NCI-H1092 (cell line): Measurements from ENCODE around the gene ADGRF1.
"Not testable (repeated sequence)": the region's sequence is repeated elsewhere in the genome, so short reads cannot be mapped to it uniquely, and the experiment has no call there.

Experiments
- DNase-seq: peaks from one replicate; lab custom pipeline; 2025; lab: John Stamatoyannopoulos, UW

Gene ADGRF1

GRCh38 chr6:47042275-47042791 lies at the start of gene ADGRF1:
Gene ADGRF1, minus strand, starts transcription at chr6:47042332. Its CDS starts 13,271 bp downstream, at chr6:47029061.
- no peak for DNase-seq

GRCh38 chr6:47090881-47091280 lies 48.7 kb upstream of the ADGRF1 start:
- no peak for DNase-seq

GRCh38 chr6:47089473-47089872 lies 47.3 kb upstream of the ADGRF1 start:
- DNase-seq = not testable (repeated sequence)

GRCh38 chr6:47086051-47086770 lies 44.1 kb upstream of the ADGRF1 start:
- DNase-seq = no peak

GRCh38 chr6:47084610-47085009 lies 42.5 kb upstream of the ADGRF1 start:
- DNase-seq = no peak

GRCh38 chr6:47083586-47084047 lies 41.5 kb upstream of the ADGRF1 start:
- DNase-seq = peak; percentile 76

GRCh38 chr6:47080083-47080596 lies 38.0 kb upstream of the ADGRF1 start:
- no peak for DNase-seq

GRCh38 chr6:47079638-47080037 lies 37.5 kb upstream of the ADGRF1 start:
- DNase-seq = no peak

- no peak for DNase-seq
Measured at GRCh38 chr6:47078991-47079390, 36.9 kb upstream of the ADGRF1 start.

- DNase-seq = no peak
Measured at GRCh38 chr6:47076422-47077344, 34.6 kb upstream of the ADGRF1 start.

- no peak for DNase-seq
Measured at GRCh38 chr6:47075741-47076421, 33.7 kb upstream of the ADGRF1 start.

- no peak for DNase-seq
Measured at GRCh38 chr6:47075168-47075567, 33.0 kb upstream of the ADGRF1 start.

GRCh38 chr6:47073125-47074110 lies 31.3 kb upstream of the ADGRF1 start:
- DNase-seq = no peak

- DNase-seq = no peak
Measured at GRCh38 chr6:47072667-47073066, 30.5 kb upstream of the ADGRF1 start.

- DNase-seq = no peak
Measured at GRCh38 chr6:47071681-47072080, 29.5 kb upstream of the ADGRF1 start.

GRCh38 chr6:47070461-47070860 lies 28.3 kb upstream of the ADGRF1 start:
- DNase-seq = no peak

- no peak for DNase-seq
Measured at GRCh38 chr6:47069156-47069555, 27.0 kb upstream of the ADGRF1 start.

GRCh38 chr6:47066418-47066817 lies 24.3 kb upstream of the ADGRF1 start:
- no peak for DNase-seq

- no peak for DNase-seq
Measured at GRCh38 chr6:47064274-47064673, 22.1 kb upstream of the ADGRF1 start.

GRCh38 chr6:47062346-47062745 lies 20.2 kb upstream of the ADGRF1 start:
- DNase-seq = no peak
